HepG2 (cell line): ENCODE data around the gene ADSS1. TPM values are rescaled to one million over a fixed set of nuclear protein-coding genes. Genes with fewer than 3 reads are reported as not detected.

Experiments
- ATAC-seq: fragments of 200-7000 bp; cut with Tn5 transposase; 3 replicates; pipeline ENCODE4 v1.9.1; 2020; ENCODE audit warnings: mild to moderate bottlenecking, moderate library complexity
- BruUV-seq: library from RNA; stranded (reverse); fragments of 400-500 nt; replicated peaks from 2 replicates; lab custom pipeline; 2021; lab: Mats Ljungman, UMichigan
- CTCF ChIA-PET: fragments of 300-600 bp; formaldehyde crosslinking; extraction: SDS; loops from one replicate; lab custom pipeline; 2021; ENCODE audit warnings: low total read pairs, inconsistent platforms, low intra/inter-chr PET ratio; lab: Yijun Ruan, JAX
- POLR2A ChIA-PET: fragments of 350-600 bp; sonication (Branson Sonifier 250); formaldehyde crosslinking; loops from one replicate; lab custom pipeline; 2020; ENCODE audit warnings: antibody characterized with exemption, inconsistent platforms; lab: Yijun Ruan, JAX
- DNase-seq: peaks from one replicate; pipeline ENCODE4 v3.0.0-alpha.2; 2015; ENCODE audit warnings: low spot score
- FAIRE-seq: peaks from 3 replicates; lab custom pipeline; 2011; peaks lifted over from hg19 to GRCh38; lab: Jason Lieb, UNC
- H2AFZ ChIP-seq: one replicate; pipeline ENCODE4 v1.6.1; 2011; ENCODE audit warnings: low read length, inconsistent platforms
- H3K27ac ChIP-seq: fragments of 300-600 bp; 3 replicates; pipeline ENCODE4 v1.8.0; 2011; ENCODE audit warnings: mixed run types, mild to moderate bottlenecking, mixed read lengths, low read length, inconsistent platforms; ENCODE audit not compliant: insufficient read depth; ENCODE audit errors: extremely low read length
- H3K27me3 ChIP-seq, 2 experiments: fragments of 200-600 bp in 1 of 2; 2 replicates in 1 of 2; 3 replicates in 1 of 2; pipeline versions ENCODE4 v1.6.0 to v1.8.0; 2011; ENCODE audit warnings: low read length in 2 of 2, mild to moderate bottlenecking in 2 of 2, moderate library complexity in 2 of 2, inconsistent platforms in 1 of 2; ENCODE audit not compliant: insufficient read depth in 2 of 2, control insufficient read depth in 1 of 2
- H3K36me3 ChIP-seq, 2 experiments: fragments of 200-600 bp in 1 of 2; replicated peaks in 1 of 2; 2 replicates in 1 of 2; 3 replicates in 1 of 2; pipeline versions ENCODE4 v1.5.1 to v1.8.0; 2011; ENCODE audit warnings: low read length in 2 of 2, inconsistent platforms in 1 of 2; ENCODE audit not compliant: insufficient read depth in 2 of 2, control insufficient read depth in 1 of 2
- H3K4me1 ChIP-seq: 2 replicates; pipeline ENCODE4 v1.5.1; 2012; ENCODE audit warnings: low read length, inconsistent platforms; ENCODE audit not compliant: insufficient read depth
- H3K4me2 ChIP-seq: 2 replicates; pipeline ENCODE4 v1.6.0; 2011; ENCODE audit warnings: low read depth, low read length, inconsistent platforms
- H3K4me3 ChIP-seq, 3 experiments: fragments of 200-600 bp in 1 of 3; sonication (generic), shearing (Covaris generic) in 1 of 3; replicated peaks in 1 of 3; 2 replicates each; pipeline ENCODE4 v1.5.1; 2011 to 2016; ENCODE audit warnings: low read length in 3 of 3, inconsistent platforms in 2 of 3, low read depth in 2 of 3, mild to moderate bottlenecking in 2 of 3, control low read depth in 1 of 3, mixed read lengths in 1 of 3; ENCODE audit not compliant: insufficient read depth in 1 of 3
- H3K79me2 ChIP-seq: one replicate; pipeline ENCODE4 v1.6.1; 2011; ENCODE audit warnings: low read length, inconsistent platforms; ENCODE audit not compliant: insufficient read depth
- H3K9ac ChIP-seq: 2 replicates; pipeline ENCODE4 v1.6.0; 2011; ENCODE audit warnings: mild to moderate bottlenecking, low read depth, low read length, inconsistent platforms; ENCODE audit not compliant: insufficient read depth
- H3K9me3 ChIP-seq: 2 replicates; pipeline ENCODE4 v1.5.1; 2012; ENCODE audit warnings: mild to moderate bottlenecking, low read length
- H4K20me1 ChIP-seq: 2 replicates; pipeline ENCODE4 v1.6.0; 2011; ENCODE audit warnings: inconsistent platforms, mild to moderate bottlenecking, low read length, moderate library complexity; ENCODE audit not compliant: insufficient read depth
- BHLHE40 ChIP-seq: IDR thresholded peaks from 2 replicates; pipeline ENCODE4 v1.6.1; 2011; ENCODE audit warnings: low read length, improper control_type of control experiment
- NBN ChIP-seq: fragments of 450-650 bp; conservative IDR thresholded peaks from 2 replicates; pipeline ENCODE4 v1.6.1; 2017
- POLR2A ChIP-seq, 2 experiments: IDR thresholded peaks; 2 replicates each; pipeline ENCODE4 v1.6.1; 2011; ENCODE audit warnings: low read depth in 2 of 2, low read length in 2 of 2, mild to moderate bottlenecking in 1 of 2, moderate library complexity in 1 of 2; ENCODE audit not compliant: insufficient read depth in 1 of 2
- TOE1 ChIP-seq: sonication (generic); formaldehyde crosslinking; IDR thresholded peaks from 2 replicates; pipeline ENCODE4 v1.4.0; 2020; ENCODE audit warnings: mild to moderate bottlenecking, missing genetic modification reagents
- ZBTB20 ChIP-seq: sonication (generic); formaldehyde crosslinking; IDR thresholded peaks from 2 replicates; pipeline ENCODE4 v1.8.1; 2023; ENCODE audit warnings: missing genetic modification reagents, low read depth, mild to moderate bottlenecking, borderline replicate concordance
- ZKSCAN1 ChIP-seq: fragments of 150-350 bp; IDR thresholded peaks from 2 replicates; pipeline ENCODE4 v1.6.1; 2014; ENCODE audit warnings: low read length
- ZNF335 ChIP-seq: sonication (generic); formaldehyde crosslinking; IDR thresholded peaks from 2 replicates; pipeline ENCODE4 v1.4.0; 2020; ENCODE audit warnings: missing genetic modification reagents
- ZNF547 ChIP-seq: sonication (generic); formaldehyde crosslinking; IDR thresholded peaks from 2 replicates; pipeline ENCODE4 v1.5.1; 2020; ENCODE audit warnings: mild to moderate bottlenecking, missing genetic modification reagents
- ZNF891 ChIP-seq: sonication (generic); formaldehyde crosslinking; IDR thresholded peaks from 2 replicates; pipeline ENCODE4 v1.5.0; 2020; ENCODE audit warnings: mild to moderate bottlenecking, missing genetic modification reagents
- WGBS: methylation state at CpG from one replicate; pipeline ENCODE4 v1.1.6; 2017; ENCODE audit warnings: low lambda C conversion rate; 5-methylcytosine and 5-hydroxymethylcytosine counted together
- in situ Hi-C: cut with HindIII; loops from 2 replicates; pipeline ENCODE4 v1.10.0; 2017; ENCODE audit warnings: low pct_unique_long_range_greater_than_20kb; ENCODE audit not compliant: extremely low pct_ligation_motif_present
- intact Hi-C: fragments of 100-400 bp; cut with micrococcal nuclease; formaldehyde crosslinking; loops from one replicate; pipeline ENCODE4 v1.10.0; 2022; ENCODE audit not compliant: unreplicated experiment
- polyA plus RNA-seq, 8 experiments: library from polyadenylated mRNA; depleted of rRNA in 3 of 8; stranded (reverse) in 7 of 8; unstranded in 1 of 8; fragments of >200 nt; fragmentation: Illumina TruSeq in 4 of 8; extraction: Trizol in 4 of 8; gene quantifications; 2 replicates each; pipeline versions ENCODE4 v1.2.1 to v1.2.3, GENCODE V29; 2011 to 2016; ENCODE audit warnings: low read depth in 4 of 8, missing spikeins in 1 of 8, mixed read lengths in 1 of 8; ENCODE audit not compliant: insufficient read depth in 1 of 8
- total RNA-seq, 5 experiments: library from RNA; depleted of rRNA; stranded (reverse); fragments of >200 nt; fragmentation: Illumina TruSeq; extraction: Trizol; gene quantifications; 2 replicates each; pipeline ENCODE4 v1.2.3, GENCODE V29; 2016; ENCODE audit warnings: low read depth in 1 of 5
- TF ChIP-seq, protein P1 (sequence below): sonication (generic); formaldehyde crosslinking; IDR thresholded peaks from 2 replicates; pipeline ENCODE4 v1.5.0; 2020; ENCODE audit warnings: mild to moderate bottlenecking, missing genetic modification reagents

The ADSS1 gene
- total and polyA plus RNA-seq, 2 of the 13 experiments (the other 11 are each of a cell fraction or from before 2014, with no cell fraction given): 1.0 to 36.7 TPM

DNA sequence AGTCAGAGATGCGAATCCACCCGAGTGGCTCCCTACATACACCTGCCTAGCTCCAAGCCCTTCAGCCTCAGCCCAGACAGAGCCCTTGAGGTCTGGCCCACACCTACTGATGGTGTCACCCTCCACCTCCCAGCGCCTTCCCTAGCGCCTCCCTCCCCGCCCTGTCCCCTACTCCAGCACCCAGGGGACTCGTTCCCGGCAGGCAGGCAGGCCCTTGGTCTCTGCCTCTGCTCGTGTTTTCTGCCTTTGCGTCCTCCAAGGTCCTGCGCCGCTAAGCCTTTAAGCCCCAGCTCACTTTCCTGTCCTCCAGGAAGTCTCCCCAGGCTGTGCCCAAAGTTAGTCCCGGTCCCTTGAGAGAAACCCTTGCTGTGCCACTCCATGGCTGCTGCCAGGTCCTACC lies 21.9 kb upstream of the ADSS1 start:
- Histone ChIP-seq H3K79me2 (no peaks in the 10 kb centered on the region), H3K9me3 (no peaks in the 10 kb centered on the region), H3K36me3 (peaks cover 15 to 20% of the 10 kb centered on the region in 2 experiments; a peak in 4 of 5 replicates), H3K27ac (no peak overlapping the region), H3K4me1 (no peaks in the 10 kb centered on the region), H2AFZ (no peak overlapping the region), H4K20me1 (peaks cover 6% of the 10 kb centered on the region; the same call in 1 of the 2 replicates), H3K9ac (no peak overlapping the region), H3K4me3 (no peak overlapping the region), H3K27me3 (no peaks in the 10 kb centered on the region), H3K4me2 (no peak overlapping the region)
- CTCF ChIA-PET: no interaction called here
- ATAC-seq (no peak), DNase-seq (no peak), FAIRE-seq (no peak)
- no TSS peak for BruUV-seq
- POLR2A ChIA-PET: interaction anchor here (2.4 kb wide), 1 partner anchor 13 kb away, joined by 6 read pairs; the partner anchor contains the start of gene INF2
- TF ChIP-seq ZBTB20 (CRISPR knock-in tag) (no peak), POLR2A (IDR thresholded peaks at IDR 0.05; ENCODE audit: insufficient read depth in 1 of 2, low read depth in 2 of 2, low read length in 2 of 2) (0 out of 4 replicates have a peak, but pooled peaks of 1 of the 2 experiments have one; percentile 18), ZKSCAN1 (no peak)
- WGBS: 97% methylated on average over 12 of the region's 12 CpGs
- intact Hi-C loops: no loop called here
- in situ Hi-C loops: no loop called here

DNA sequence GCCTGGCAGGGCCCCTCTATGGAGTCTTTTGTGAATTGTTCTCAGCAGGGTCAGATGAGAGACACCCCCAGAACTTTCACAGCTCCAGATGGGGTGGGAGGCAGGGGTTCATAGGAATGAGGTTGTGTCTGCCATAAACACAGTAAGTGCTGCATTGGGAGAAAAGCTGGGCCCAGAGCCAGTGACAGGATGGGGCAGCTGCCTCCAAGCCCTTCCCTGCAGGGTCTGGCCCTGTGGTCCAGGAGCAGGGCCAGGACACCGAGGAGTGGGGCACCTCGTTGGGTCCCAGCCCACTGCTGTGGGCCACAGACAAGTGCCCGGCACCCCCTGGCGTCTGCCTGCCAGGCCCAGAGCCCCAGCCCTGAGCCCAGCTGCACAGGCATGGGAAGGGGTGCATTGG lies 21.4 kb upstream of the ADSS1 start:
- no peak overlapping the region for H3K9ac ChIP-seq
- no peak overlapping the region for H3K27ac ChIP-seq
- H3K79me2 ChIP-seq: no peaks in the 10 kb centered on the region
- H4K20me1 ChIP-seq: peaks cover 6% of the 10 kb centered on the region; the same call in 1 of the 2 replicates
- intact Hi-C loops (no loop called here), in situ Hi-C loops (no loop called here)
- peaks cover 15 to 20% of the 10 kb centered on the region in 2 experiments; a peak in 4 of 5 replicates for H3K36me3 ChIP-seq
- no peak for FAIRE-seq
- DNase-seq: no peak
- ChIA-PET CTCF (no interaction called here), POLR2A (interaction anchor here (2.4 kb wide), 1 partner anchor 13 kb away, joined by 6 read pairs; the partner anchor contains the start of gene INF2)
- no peaks in the 10 kb centered on the region for H3K27me3 ChIP-seq
- H3K4me3 ChIP-seq: no peak overlapping the region
- ATAC-seq: no peak
- H3K4me2 ChIP-seq: no peak overlapping the region
- TF ChIP-seq BHLHE40 (no peak), ZNF891 (CRISPR knock-in tag) (no peak), NBN (no peak), TOE1 (no peak), ZNF335 (CRISPR knock-in tag) (no peak), ZNF547 (CRISPR knock-in tag) (no peak)
- TF ChIP-seq, protein P1, sequence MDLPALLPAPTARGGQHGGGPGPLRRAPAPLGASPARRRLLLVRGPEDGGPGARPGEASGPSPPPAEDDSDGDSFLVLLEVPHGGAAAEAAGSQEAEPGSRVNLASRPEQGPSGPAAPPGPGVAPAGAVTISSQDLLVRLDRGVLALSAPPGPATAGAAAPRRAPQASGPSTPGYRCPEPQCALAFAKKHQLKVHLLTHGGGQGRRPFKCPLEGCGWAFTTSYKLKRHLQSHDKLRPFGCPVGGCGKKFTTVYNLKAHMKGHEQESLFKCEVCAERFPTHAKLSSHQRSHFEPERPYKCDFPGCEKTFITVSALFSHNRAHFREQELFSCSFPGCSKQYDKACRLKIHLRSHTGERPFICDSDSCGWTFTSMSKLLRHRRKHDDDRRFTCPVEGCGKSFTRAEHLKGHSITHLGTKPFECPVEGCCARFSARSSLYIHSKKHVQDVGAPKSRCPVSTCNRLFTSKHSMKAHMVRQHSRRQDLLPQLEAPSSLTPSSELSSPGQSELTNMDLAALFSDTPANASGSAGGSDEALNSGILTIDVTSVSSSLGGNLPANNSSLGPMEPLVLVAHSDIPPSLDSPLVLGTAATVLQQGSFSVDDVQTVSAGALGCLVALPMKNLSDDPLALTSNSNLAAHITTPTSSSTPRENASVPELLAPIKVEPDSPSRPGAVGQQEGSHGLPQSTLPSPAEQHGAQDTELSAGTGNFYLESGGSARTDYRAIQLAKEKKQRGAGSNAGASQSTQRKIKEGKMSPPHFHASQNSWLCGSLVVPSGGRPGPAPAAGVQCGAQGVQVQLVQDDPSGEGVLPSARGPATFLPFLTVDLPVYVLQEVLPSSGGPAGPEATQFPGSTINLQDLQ (CRISPR knock-in tag): no peak
- no TSS peak for BruUV-seq
- H3K9me3 ChIP-seq: no peaks in the 10 kb centered on the region
- H2AFZ ChIP-seq: no peak overlapping the region
- 100% methylated on average over 2 of the region's 4 CpGs for WGBS
- H3K4me1 ChIP-seq: no peaks in the 10 kb centered on the region
